ENCODE measurements around the gene NEK2. TPM values are rescaled to one million over a fixed set of nuclear protein-coding genes. Genes with fewer than 3 reads are reported as not detected.
"Not testable (repeated sequence)": the region's sequence is repeated elsewhere in the genome, so short reads cannot be mapped to it uniquely, and the experiment has no call there.

NEK2 gene
- total RNA-seq, 4 donors from 2014 or later, result 2.4 to 11.8 (median 6.5) TPM

DNA sequence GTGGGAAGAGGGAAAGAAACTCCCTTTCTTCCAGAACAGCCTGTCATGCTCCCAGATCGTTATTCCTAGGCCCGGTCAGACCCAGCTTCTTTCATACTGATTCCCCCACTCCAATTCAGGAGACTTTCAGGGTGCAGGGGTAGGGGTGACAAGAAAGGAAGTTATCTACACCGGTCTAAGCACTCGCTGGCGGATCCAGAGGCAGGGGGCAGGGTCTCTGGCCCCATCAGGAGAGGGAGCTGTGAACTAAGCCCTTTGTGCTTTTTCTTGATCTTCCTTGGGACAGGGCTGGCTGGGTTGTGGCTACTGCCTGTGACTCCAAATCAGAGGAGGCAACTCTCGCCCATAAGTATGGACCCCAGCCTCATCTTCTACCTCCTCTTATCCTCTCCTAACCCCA, 44.3 kb downstream of the NEK2 start:
- Histone ChIP-seq H3K9me3 (no peaks in the 10 kb centered on the region), H3K4me1 (peaks cover 16 to 36% (median 19%) of the 10 kb centered on the region in 3 donors), H3K36me3 (no peaks in the 10 kb centered on the region), H3K4me3 (no peak overlapping the region), H3K27me3 (no peaks in the 10 kb centered on the region), H3K27ac (no peak overlapping the region)
- TF ChIP-seq POLR2A (IDR thresholded peaks at IDR 0.05), result no peak
- TF ChIP-seq, protein P1, sequence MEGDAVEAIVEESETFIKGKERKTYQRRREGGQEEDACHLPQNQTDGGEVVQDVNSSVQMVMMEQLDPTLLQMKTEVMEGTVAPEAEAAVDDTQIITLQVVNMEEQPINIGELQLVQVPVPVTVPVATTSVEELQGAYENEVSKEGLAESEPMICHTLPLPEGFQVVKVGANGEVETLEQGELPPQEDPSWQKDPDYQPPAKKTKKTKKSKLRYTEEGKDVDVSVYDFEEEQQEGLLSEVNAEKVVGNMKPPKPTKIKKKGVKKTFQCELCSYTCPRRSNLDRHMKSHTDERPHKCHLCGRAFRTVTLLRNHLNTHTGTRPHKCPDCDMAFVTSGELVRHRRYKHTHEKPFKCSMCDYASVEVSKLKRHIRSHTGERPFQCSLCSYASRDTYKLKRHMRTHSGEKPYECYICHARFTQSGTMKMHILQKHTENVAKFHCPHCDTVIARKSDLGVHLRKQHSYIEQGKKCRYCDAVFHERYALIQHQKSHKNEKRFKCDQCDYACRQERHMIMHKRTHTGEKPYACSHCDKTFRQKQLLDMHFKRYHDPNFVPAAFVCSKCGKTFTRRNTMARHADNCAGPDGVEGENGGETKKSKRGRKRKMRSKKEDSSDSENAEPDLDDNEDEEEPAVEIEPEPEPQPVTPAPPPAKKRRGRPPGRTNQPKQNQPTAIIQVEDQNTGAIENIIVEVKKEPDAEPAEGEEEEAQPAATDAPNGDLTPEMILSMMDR (IDR thresholded peaks at IDR 0.05), result no peak
- DNase-seq, result no peak
- WGBS, 2 donors, result 76 to 86% methylated on average over 5 to 6 of the region's 6 CpGs
- intact Hi-C loops (cut with DNase I), result no loop called here

DNA sequence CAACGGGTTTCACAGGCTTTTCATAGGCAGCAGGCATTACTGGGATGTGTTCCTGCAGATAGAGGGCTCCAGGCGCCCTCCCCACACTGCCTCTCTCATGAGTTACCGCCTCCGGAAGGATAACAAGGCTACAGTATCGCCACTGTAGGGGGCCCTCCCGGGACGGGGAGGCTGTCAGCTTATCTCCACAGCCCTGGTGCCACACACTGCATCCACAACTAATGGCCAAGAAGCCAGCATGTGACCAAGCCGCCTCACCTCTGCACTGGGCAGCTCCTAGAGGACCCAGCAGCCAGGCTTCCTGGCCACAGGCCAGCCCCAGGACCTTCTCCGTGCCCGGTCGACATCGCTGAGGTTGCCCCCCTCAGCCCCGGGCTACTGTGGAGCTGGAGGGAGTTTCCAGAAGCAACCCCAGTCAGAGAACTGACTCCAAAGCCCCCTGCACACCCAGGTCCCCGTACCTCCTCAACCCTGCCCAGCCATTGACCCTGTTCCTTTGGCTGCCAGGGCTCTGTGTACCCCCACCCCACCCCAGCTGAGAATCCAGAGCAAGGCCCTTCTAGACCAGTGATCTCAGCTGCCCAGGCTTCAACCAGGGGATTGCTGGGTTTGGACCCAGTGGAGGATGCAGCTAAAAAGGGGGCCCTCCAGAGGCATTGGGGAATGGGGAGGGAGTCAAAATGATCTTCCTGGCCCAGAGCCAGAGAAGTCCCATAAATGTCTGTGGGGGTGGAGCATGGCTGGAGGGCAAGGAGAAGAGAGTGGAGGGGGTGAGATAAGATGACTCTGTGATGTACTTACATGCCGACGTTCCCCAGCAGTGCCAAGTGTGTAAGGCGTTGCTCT, 45.0 kb downstream of the NEK2 start:
- Histone ChIP-seq H3K4me3 (no peak overlapping the region), H3K36me3 (no peaks in the 10 kb centered on the region), H3K27me3 (no peaks in the 10 kb centered on the region), H3K9me3 (no peaks in the 10 kb centered on the region), H3K27ac (no peak overlapping the region), H3K4me1 (peaks cover 16 to 36% (median 19%) of the 10 kb centered on the region in 3 donors)
- 34 to 42% methylated on average over 4 to 8 of the region's 17 CpGs for WGBS, 2 donors
- intact Hi-C loops (cut with DNase I), result no loop called here
- no peak for TF ChIP-seq POLR2A (IDR thresholded peaks at IDR 0.05)
- TF ChIP-seq, protein P1 (IDR thresholded peaks at IDR 0.05), result no peak
- no peak for DNase-seq

DNA sequence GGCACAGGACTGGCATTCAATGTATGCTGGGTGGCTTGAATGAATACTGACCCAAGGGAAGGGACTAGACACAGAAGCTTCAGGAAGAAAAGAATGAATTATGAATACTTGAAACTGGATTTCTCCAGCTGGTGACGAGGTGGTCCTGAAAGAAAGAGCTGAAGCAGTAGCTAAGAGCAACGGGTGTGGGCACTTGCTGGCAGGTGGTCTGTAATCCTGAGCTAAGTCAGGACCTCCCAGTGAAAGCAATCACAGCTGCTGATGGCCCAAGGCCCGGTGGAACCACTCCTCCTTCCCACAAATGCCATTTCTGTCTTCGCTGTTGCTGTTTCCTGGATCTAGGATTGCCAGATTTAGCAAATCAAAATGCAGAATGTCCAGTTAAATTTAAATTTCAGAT, 47.0 kb downstream of the NEK2 start:
- intact Hi-C loops (cut with DNase I), result no loop called here
- Histone ChIP-seq H3K4me3 (no peak overlapping the region), H3K27me3 (no peaks in the 10 kb centered on the region), H3K27ac (no peak overlapping the region), H3K4me1 (peaks cover 11 to 34% (median 17%) of the 10 kb centered on the region in 3 donors), H3K36me3 (no peaks in the 10 kb centered on the region), H3K9me3 (no peaks in the 10 kb centered on the region)
- TF ChIP-seq POLR2A (IDR thresholded peaks at IDR 0.05), result no peak
- TF ChIP-seq, protein P1 (IDR thresholded peaks at IDR 0.05), result no peak
- no peak for DNase-seq
- 55 to 69% methylated on average over 4 of the region's 4 CpGs for WGBS, 2 donors

DNA sequence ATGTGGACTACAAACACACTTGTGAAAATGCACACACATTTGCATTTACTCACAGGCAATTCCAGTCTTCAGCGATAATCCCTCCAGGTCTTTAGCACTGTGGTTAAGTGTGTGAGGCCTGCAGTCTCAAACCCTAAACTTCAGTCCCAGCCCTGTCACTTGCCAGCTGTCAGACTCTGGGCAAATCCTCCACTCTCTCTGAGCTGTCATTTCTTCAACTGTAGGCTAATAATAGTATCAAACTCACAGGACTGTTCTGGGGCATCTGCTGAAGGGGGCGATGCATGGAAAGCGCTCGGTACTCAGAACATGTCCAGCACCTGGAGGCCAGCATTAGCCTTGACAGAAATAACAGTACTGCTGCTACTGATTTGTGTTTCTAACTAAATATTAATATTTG, 48.2 kb downstream of the NEK2 start:
- Histone ChIP-seq H3K4me3 (no peak overlapping the region), H3K27ac (no peak overlapping the region), H3K4me1 (peaks cover 1 to 23% (median 5%) of the 10 kb centered on the region in 3 donors), H3K27me3 (no peaks in the 10 kb centered on the region), H3K9me3 (no peaks in the 10 kb centered on the region), H3K36me3 (no peaks in the 10 kb centered on the region)
- no peak for DNase-seq
- WGBS, 2 donors, result 91 to 93% methylated on average over 4 of the region's 4 CpGs
- TF ChIP-seq, protein P1 (IDR thresholded peaks at IDR 0.05), result no peak
- no peak for TF ChIP-seq POLR2A (IDR thresholded peaks at IDR 0.05)
- intact Hi-C loops (cut with DNase I), result no loop called here

DNA sequence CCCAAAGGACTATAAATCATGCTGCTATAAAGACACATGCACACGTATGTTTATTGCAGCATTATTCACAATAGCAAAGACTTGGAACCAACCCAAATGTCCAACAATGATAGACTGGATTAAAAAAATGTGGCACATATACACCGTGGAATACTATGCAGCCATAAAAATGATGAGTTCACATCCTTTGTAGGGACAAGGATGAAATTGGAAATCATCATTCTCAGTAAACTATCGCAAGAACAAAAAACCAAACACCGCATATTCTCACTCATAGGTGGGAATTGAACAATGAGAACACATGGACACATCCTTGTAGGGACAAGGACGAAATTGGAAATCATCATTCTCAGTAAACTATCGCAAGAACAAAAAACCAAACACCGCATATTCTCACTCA, 49.6 kb downstream of the NEK2 start:
- DNase-seq; H3K27ac ChIP-seq; H3K36me3 ChIP-seq; H3K27me3 ChIP-seq; H3K4me3 ChIP-seq; intact Hi-C loops (cut with DNase I); H3K9me3 ChIP-seq: not testable (repeated sequence)
- WGBS, 2 donors, result 84 to 90% methylated on average over 6 to 7 of the region's 7 CpGs
- H3K4me1 ChIP-seq, result peaks cover 0 to 22% (median 10%) of the 10 kb centered on the region in 3 donors
